ENCODE measurements around the gene PIK3IP1. TPM values are rescaled to one million over a fixed set of nuclear protein-coding genes. Genes with fewer than 3 reads are reported as not detected.

PIK3IP1 gene
- total and polyA plus RNA-seq, 2 of the 8 experiments (the other 6 are each of a cell fraction or from before 2014, with no cell fraction given): 1.00 to 1.3 TPM

DNA sequence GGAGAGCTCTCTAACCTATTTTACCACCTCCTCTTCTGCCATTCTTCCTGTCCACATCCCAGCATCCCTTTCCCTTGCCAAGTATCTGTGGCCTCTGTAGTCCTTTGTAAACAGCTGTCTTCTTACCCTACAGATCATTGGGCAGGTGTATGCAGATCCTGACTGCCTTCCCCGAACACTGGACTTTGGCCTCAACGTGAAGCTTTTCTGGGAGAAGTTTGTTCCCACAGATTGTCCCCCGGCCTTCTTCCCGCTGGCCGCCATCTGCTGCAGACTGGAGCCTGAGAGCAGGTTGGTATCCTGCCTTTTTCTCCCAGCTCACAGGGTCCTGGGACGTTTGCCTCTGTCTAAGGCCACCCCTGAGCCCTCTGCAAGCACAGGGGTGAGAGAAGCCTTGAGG lies 17.3 kb downstream of the PIK3IP1 start:
- Histone ChIP-seq H3K27me3 (replicated peaks in 1 of 4; ENCODE audit: control insufficient read depth in 3 of 4, extremely low read depth in 1 of 4, insufficient read depth in 3 of 4, low read length in 3 of 4) (no peaks in the 10 kb centered on the region), H3K9ac (replicated peaks in 1 of 4; ENCODE audit: extremely low read depth in 1 of 4, low read depth in 3 of 4, low read length in 3 of 4) (no peak overlapping the region), H2BK120ac (replicated peaks; ENCODE audit: low read depth, low read length) (no peak overlapping the region), H3K23me2 (ENCODE audit: low read depth, low read length) (no peaks in the 10 kb centered on the region), H3K79me1 (ENCODE audit: low read depth, low read length) (no peaks in the 10 kb centered on the region), H3K36me3 (ENCODE audit: control insufficient read depth in 2 of 4, insufficient read depth in 4 of 4, low read length in 3 of 4) (peaks cover 15 to 60% (median 25%) of the 10 kb centered on the region in 4 experiments), H4K5ac (ENCODE audit: insufficient read length, low read depth, low read length) (no peak overlapping the region), H3K79me2 (ENCODE audit: control insufficient read depth in 1 of 2, insufficient read depth in 2 of 2, low read length in 2 of 2) (no peaks in the 10 kb centered on the region), H2BK20ac (ENCODE audit: low read length) (no peak overlapping the region), H3K4ac (replicated peaks; ENCODE audit: insufficient read length, low read depth, low read length) (no peak overlapping the region), H3K23ac (ENCODE audit: insufficient read length) (no peak overlapping the region), H4K8ac (ENCODE audit: extremely low read depth, insufficient read depth, low read length) (no peak overlapping the region), H3K56ac (replicated peaks; ENCODE audit: insufficient read length, low read depth, low read length) (no peak overlapping the region), H3K18ac (ENCODE audit: extremely low read depth, low read length) (no peak overlapping the region), H3K4me2 (ENCODE audit: insufficient read depth in 1 of 2, low read depth in 2 of 2, low read length in 2 of 2) (no peak overlapping the region), H2AFZ (ENCODE audit: low read length) (no peak overlapping the region), H3K4me1 (replicated peaks in 1 of 4; ENCODE audit: control insufficient read depth in 3 of 4, insufficient read depth in 4 of 4, low read length in 3 of 4) (peaks cover 0 to 8% (median 4%) of the 10 kb centered on the region in 4 experiments; a peak in 4 of 7 replicates), H2BK15ac (ENCODE audit: low read length) (no peak overlapping the region), H2BK12ac (ENCODE audit: low read depth, low read length) (no peak overlapping the region), H2AK5ac (ENCODE audit: low read depth, low read length) (no peak overlapping the region), H3K9me3 (ENCODE audit: insufficient read depth in 2 of 2, low read depth in 1 of 2, low read length in 1 of 2) (no peaks in the 10 kb centered on the region), H3K4me3 (ENCODE audit: extremely low read depth in 1 of 4, insufficient read depth in 2 of 4, low read depth in 3 of 4, low read length in 4 of 4) (no peak overlapping the region), H4K20me1 (replicated peaks in 1 of 2; ENCODE audit: control insufficient read depth in 1 of 2, insufficient read depth in 2 of 2, low read length in 2 of 2) (peaks cover 3 to 5% of the 10 kb centered on the region in 2 experiments), H4K91ac (replicated peaks; ENCODE audit: insufficient read length, low read length) (no peak overlapping the region), H2BK5ac (ENCODE audit: low read depth, low read length) (no peak overlapping the region), H3K14ac (ENCODE audit: insufficient read length) (no peak overlapping the region), H3K27ac (ENCODE audit: low read depth, low read length) (no peak overlapping the region)
- DNase-seq (ENCODE audit: low read depth in 1 of 2, low spot score in 2 of 2) (no peak), FAIRE-seq (no peak)
- POLR2A ChIA-PET (ENCODE audit: partially characterized antibody): interaction anchor here (1.0 to 6.0 kb wide), 4 partner anchors 14 to 76 kb away, joined by 3 to 30 read pairs (median 3); partner anchors contain the start of genes LIMK2 and PIK3IP1
- CTCF ChIA-PET (ENCODE audit: partially characterized antibody): interaction anchor here (0.7 to 8.2 kb wide), 9 partner anchors 9 to 84 kb away, joined by 3 to 122 read pairs (median 3); partner anchors contain the start of genes LIMK2 and PIK3IP1
- 83% methylated on average over 6 of the region's 6 CpGs; no CpG with 5 or more reads in 1 of the 2 experiments for WGBS, 2 experiments (ENCODE audit: extremely low coverage in 1 of 2, insufficient coverage in 1 of 2, insufficient read length in 1 of 2, insufficient replicate concordance in 2 of 2, low coverage in 1 of 2, low lambda C conversion rate in 2 of 2, missing lambda C conversion rate in 1 of 2)
- TF ChIP-seq RBBP5 (IDR thresholded peaks at IDR 0.05; ENCODE audit: borderline replicate concordance, low read depth, low read length): no peak
- no peak for TF ChIP-seq KDM5A (IDR thresholded peaks at IDR 0.05; ENCODE audit: low read length)
- TF ChIP-seq RAD21 (IDR thresholded peaks at IDR 0.05 in 1 of 2, conservative IDR thresholded peaks at IDR 0.05 in 1 of 2; ENCODE audit: low read depth in 2 of 2, low read length in 2 of 2): no peak
- TF ChIP-seq TEAD4 (IDR thresholded peaks at IDR 0.05; ENCODE audit: low read depth, low read length): no peak
- TF ChIP-seq JUN (IDR thresholded peaks at IDR 0.05; ENCODE audit: low read depth, low read length): no peak
- no peak for TF ChIP-seq POU5F1 (IDR thresholded peaks at IDR 0.05; ENCODE audit: low read depth, low read length)
- TF ChIP-seq TCF12 (IDR thresholded peaks at IDR 0.05; ENCODE audit: low read depth, low read length): no peak
- TF ChIP-seq SUZ12 (IDR thresholded peaks at IDR 0.05; ENCODE audit: low read length): no peak
- TF ChIP-seq POLR2AphosphoS5 (IDR thresholded peaks at IDR 0.05; ENCODE audit: low read depth, low read length): no peak
- no peak for TF ChIP-seq CEBPB (IDR thresholded peaks at IDR 0.05; ENCODE audit: low read depth, low read length)
- TF ChIP-seq CBX5 (IDR thresholded peaks at IDR 0.05; ENCODE audit: low read depth, low read length): no peak
- TF ChIP-seq CHD2 (IDR thresholded peaks at IDR 0.05; ENCODE audit: low read length): no peak
- TF ChIP-seq, protein P1, sequence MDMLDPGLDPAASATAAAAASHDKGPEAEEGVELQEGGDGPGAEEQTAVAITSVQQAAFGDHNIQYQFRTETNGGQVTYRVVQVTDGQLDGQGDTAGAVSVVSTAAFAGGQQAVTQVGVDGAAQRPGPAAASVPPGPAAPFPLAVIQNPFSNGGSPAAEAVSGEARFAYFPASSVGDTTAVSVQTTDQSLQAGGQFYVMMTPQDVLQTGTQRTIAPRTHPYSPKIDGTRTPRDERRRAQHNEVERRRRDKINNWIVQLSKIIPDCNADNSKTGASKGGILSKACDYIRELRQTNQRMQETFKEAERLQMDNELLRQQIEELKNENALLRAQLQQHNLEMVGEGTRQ (IDR thresholded peaks at IDR 0.05; ENCODE audit: low read length): no peak
- TF ChIP-seq BACH1 (IDR thresholded peaks at IDR 0.05; ENCODE audit: low read length): no peak
